HG03432 (cell line): ENCODE measurements around the gene UMPS.

ENCODE experiments used
- ATAC-seq: cut with Tn5 transposase; IDR thresholded peaks from one replicate; pipeline ENCODE4 v1.9.1; 2021; ENCODE audit warnings: mild to moderate bottlenecking, moderate library complexity; ENCODE audit not compliant: unreplicated experiment

The UMPS gene

GRCh38 chr3:124793054-124793739 is 62.9 kb downstream of the UMPS start:
- ATAC-seq: no peak

- no peak for ATAC-seq
These were observed 66.2 kb downstream of the UMPS start for GRCh38 chr3:124796477-124796876.

- no peak for ATAC-seq
These were observed 67.2 kb downstream of the UMPS start for GRCh38 chr3:124797426-124797945.
